Osteocyte (in vitro differentiated cells): Measurements from ENCODE around the gene UCN3. TPM values are rescaled to one million over a fixed set of nuclear protein-coding genes. Genes with fewer than 3 reads are reported as not detected.

Experiments used
- DNase-seq: peaks from one replicate; pipeline ENCODE4 v3.0.0; 2021; ENCODE audit warnings: mixed read lengths; ENCODE audit not compliant: unreplicated experiment; ENCODE audit errors: extremely low spot score
- H3K27ac Mint-ChIP-seq: one replicate; pipeline ENCODE4 v1.8.0; 2021; ENCODE audit warnings: mild to moderate bottlenecking, mixed read lengths; ENCODE audit not compliant: unreplicated experiment
- H3K27me3 Mint-ChIP-seq: one replicate; pipeline ENCODE4 v1.8.0; 2021; ENCODE audit warnings: mixed read lengths; ENCODE audit not compliant: unreplicated experiment
- H3K36me3 Mint-ChIP-seq: one replicate; pipeline ENCODE4 v1.8.0; 2021; ENCODE audit warnings: mixed read lengths; ENCODE audit not compliant: unreplicated experiment
- H3K4me1 Mint-ChIP-seq: one replicate; pipeline ENCODE4 v1.8.0; 2021; ENCODE audit warnings: mixed read lengths; ENCODE audit not compliant: unreplicated experiment
- H3K4me3 Mint-ChIP-seq: one replicate; pipeline ENCODE4 v1.8.0; 2021; ENCODE audit warnings: mild to moderate bottlenecking, moderate library complexity, mixed read lengths; ENCODE audit not compliant: unreplicated experiment
- H3K9me3 Mint-ChIP-seq: one replicate; pipeline ENCODE4 v1.8.0; 2021; ENCODE audit warnings: mixed read lengths; ENCODE audit not compliant: unreplicated experiment
- total RNA-seq: library from RNA; stranded (reverse); gene quantifications from 2 replicates; pipeline ENCODE4 v1.2.1, GENCODE V29; 2021
- TF ChIP-seq, protein P1 (sequence below): fragments of 200-600 bp; sonication (generic); IDR thresholded peaks from 2 replicates; pipeline ENCODE4 v1.5.0; 2021; ENCODE audit warnings: antibody characterized with exemption, mild to moderate bottlenecking, moderate library complexity

UCN3 gene
- total RNA-seq, 1 donor from 2014 or later, result not detected

DNA sequence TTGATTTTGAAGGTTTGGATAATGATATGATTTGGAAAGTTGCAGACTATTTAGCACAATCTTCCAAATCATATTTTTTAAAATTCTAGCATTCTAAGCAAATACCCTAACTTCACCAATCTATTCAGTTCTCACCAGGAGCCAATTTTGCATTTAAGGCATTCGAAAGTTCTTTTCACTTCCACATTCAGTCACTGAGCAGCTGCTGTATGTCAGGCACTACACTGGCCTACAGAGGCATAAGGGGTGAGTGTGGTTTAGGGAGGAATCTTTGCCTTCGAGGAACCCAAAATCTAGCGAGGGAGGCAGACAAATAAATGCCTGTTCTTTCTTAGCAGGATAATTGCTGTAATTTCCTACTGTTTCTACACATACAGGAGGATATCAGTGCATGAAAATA is 10.7 kb upstream of the UCN3 start:
- Mint-ChIP-seq H3K4me1 (no peaks in the 10 kb centered on the region), H3K27me3 (peaks cover 58% of the 10 kb centered on the region), H3K4me3 (no peak overlapping the region), H3K27ac (no peak overlapping the region), H3K9me3 (no peaks in the 10 kb centered on the region), H3K36me3 (no peaks in the 10 kb centered on the region)
- TF ChIP-seq, protein P1, sequence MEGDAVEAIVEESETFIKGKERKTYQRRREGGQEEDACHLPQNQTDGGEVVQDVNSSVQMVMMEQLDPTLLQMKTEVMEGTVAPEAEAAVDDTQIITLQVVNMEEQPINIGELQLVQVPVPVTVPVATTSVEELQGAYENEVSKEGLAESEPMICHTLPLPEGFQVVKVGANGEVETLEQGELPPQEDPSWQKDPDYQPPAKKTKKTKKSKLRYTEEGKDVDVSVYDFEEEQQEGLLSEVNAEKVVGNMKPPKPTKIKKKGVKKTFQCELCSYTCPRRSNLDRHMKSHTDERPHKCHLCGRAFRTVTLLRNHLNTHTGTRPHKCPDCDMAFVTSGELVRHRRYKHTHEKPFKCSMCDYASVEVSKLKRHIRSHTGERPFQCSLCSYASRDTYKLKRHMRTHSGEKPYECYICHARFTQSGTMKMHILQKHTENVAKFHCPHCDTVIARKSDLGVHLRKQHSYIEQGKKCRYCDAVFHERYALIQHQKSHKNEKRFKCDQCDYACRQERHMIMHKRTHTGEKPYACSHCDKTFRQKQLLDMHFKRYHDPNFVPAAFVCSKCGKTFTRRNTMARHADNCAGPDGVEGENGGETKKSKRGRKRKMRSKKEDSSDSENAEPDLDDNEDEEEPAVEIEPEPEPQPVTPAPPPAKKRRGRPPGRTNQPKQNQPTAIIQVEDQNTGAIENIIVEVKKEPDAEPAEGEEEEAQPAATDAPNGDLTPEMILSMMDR, result no peak
- no peak for DNase-seq

DNA sequence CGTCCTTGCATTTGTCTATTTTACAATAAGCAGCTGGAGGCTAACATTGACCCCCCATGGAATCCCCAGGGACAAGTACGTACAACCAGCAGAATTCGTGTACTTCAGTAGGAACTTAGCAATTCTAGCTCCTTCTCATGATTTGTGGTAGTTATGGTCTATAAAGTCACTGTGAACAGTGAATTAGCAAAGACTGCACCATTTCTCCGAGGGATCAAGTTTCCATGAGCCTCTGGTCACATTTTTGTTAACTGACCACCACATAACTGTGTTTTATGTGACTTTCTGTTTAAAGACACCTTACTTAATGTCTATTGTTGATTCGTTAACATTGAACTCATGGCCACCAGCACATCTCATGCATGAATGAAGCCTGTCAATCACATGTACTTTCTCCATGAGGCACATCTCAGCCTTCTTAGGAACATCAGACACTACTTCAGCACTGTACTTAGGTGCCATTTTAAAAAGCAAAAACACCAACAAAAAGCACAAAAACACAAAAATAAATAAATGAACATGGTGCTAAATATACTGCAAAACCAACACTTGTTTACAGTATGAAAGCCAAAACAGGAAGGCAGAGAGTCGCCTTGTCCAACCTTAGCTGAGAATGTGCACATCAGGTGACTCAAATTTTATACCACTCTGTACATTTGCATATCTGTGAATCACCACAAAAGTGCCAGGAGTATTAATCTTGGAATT is 9.0 kb upstream of the UCN3 start:
- TF ChIP-seq, protein P1, result no peak
- Mint-ChIP-seq H3K4me3 (no peak overlapping the region), H3K27ac (no peak overlapping the region), H3K9me3 (no peaks in the 10 kb centered on the region), H3K27me3 (peaks cover 62% of the 10 kb centered on the region), H3K4me1 (no peaks in the 10 kb centered on the region), H3K36me3 (no peaks in the 10 kb centered on the region)
- DNase-seq, result no peak

DNA sequence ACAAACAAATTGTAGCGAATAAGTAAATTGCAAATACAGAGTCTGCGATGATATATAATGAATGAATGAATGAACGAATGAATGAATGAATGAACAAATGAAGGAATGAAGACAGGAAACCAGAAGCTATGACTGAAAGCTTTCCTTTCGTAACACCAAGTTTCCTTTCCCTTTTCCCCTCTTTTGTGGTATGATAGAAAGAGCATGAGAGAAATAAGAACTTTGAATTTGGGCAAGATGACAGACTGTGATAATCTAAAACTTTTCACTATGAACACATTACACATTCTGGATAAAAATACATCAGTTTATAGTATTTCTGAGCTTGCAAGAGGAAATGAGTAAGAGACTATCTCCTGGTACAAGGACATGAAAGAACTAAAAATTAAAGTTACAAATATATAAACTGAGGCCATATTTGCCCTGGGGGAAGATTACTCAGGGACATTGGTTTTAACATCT is 8.4 kb upstream of the UCN3 start:
- no peak for DNase-seq
- H3K9me3 Mint-ChIP-seq, result no peaks in the 10 kb centered on the region
- no peak overlapping the region for H3K4me3 Mint-ChIP-seq
- H3K27ac Mint-ChIP-seq, result no peak overlapping the region
- no peaks in the 10 kb centered on the region for H3K36me3 Mint-ChIP-seq
- H3K27me3 Mint-ChIP-seq, result peaks cover 65% of the 10 kb centered on the region
- TF ChIP-seq, protein P1, result no peak
- H3K4me1 Mint-ChIP-seq, result no peaks in the 10 kb centered on the region

DNA sequence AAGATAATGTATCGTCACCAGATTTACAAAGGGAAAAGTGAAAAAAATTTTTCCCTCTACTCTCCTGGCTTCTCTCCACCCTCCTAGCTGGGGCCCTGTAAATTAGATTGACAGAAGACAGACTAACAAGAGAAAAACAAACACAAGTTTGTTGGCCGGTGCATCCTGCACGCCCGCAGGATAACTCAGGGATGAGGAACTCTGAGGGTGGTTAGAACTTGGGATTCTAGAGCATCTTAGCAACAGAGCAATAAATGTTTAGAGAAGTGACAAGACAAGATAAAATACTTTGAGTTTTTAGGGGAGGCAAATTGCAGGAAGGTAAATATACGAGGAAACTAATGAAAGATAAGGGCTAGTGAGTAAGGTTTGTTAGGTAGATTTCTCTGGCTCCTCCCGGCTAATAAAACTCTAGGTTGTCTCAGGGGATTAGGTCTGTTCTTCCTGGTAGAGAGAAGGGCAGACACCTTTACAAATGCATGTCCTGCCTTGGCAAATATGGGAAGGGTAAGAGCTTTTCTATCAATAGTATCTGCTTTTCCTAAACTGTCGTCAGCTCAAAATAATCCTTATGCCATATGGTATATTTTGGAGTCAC is 4.3 kb upstream of the UCN3 start:
- DNase-seq, result no peak
- H3K9me3 Mint-ChIP-seq, result no peaks in the 10 kb centered on the region
- TF ChIP-seq, protein P1, result no peak
- no peak overlapping the region for H3K4me3 Mint-ChIP-seq
- no peak overlapping the region for H3K27ac Mint-ChIP-seq
- no peaks in the 10 kb centered on the region for H3K36me3 Mint-ChIP-seq
- no peaks in the 10 kb centered on the region for H3K4me1 Mint-ChIP-seq
- peaks cover 61% of the 10 kb centered on the region for H3K27me3 Mint-ChIP-seq

DNA sequence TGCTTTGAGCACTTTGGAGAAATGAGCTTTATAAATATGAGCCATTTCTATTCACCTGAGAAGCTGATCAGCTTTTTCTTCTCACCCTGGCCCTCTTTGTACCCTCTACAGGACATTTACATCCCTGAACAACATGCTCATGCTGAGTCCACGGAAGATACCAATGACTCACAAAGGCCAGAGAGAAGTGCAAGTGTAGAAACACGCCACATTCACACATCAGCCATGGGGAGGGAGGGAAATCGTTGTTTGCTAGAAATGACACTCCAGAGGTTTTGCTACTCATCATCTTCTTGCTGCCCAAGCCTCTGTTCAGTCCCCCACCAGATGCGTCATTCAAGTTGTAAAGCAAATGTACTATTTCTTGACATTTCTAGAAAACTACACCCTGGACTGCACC is 2.8 kb upstream of the UCN3 start:
- TF ChIP-seq, protein P1, result no peak
- no peaks in the 10 kb centered on the region for H3K9me3 Mint-ChIP-seq
- H3K4me1 Mint-ChIP-seq, result no peaks in the 10 kb centered on the region
- no peak overlapping the region for H3K27ac Mint-ChIP-seq
- no peaks in the 10 kb centered on the region for H3K36me3 Mint-ChIP-seq
- no peak overlapping the region for H3K4me3 Mint-ChIP-seq
- H3K27me3 Mint-ChIP-seq, result peaks cover 71% of the 10 kb centered on the region
- no peak for DNase-seq
